Gastroesophageal sphincter (tissue), 3 donors: ENCODE data around the gene TNS1.

Experiments used
- CTCF ChIP-seq, 4 experiments: fragments of 200-600 bp in 2 of 4; fragments of 450-650 bp in 2 of 4; sonication (generic) in 1 of 4; IDR thresholded peaks; one replicate each; pipeline ENCODE4 v1.5.1; 2017 to 2019; ENCODE audit warnings: antibody characterized with exemption in 4 of 4, mild to moderate bottlenecking in 2 of 4, moderate library complexity in 2 of 4
- POLR2A ChIP-seq, 2 donors: fragments of 450-650 bp; IDR thresholded peaks; one replicate each; pipeline ENCODE4 v1.6.1; 2017; ENCODE audit warnings: antibody characterized with exemption in 2 of 2, mild to moderate bottlenecking in 2 of 2, moderate library complexity in 1 of 2
- POLR2AphosphoS5 ChIP-seq: sonication (generic); formaldehyde crosslinking; IDR thresholded peaks from one replicate; pipeline ENCODE4 v1.6.1; 2017; ENCODE audit warnings: antibody characterized with exemption

- TF ChIP-seq POLR2AphosphoS5 (no peak), POLR2A (IDR thresholded peaks at IDR 0.05) (no peak), CTCF (IDR thresholded peaks at IDR 0.05) (no peak)
Observed at GRCh38 chr2:217900780-217901360, 101.9 kb downstream of the TNS1 start.
